CD4-positive, alpha-beta T cell treated with Interleukin-21 for 1 hour (primary cell): ENCODE results near the gene DCHS2.

Experiments used
- DNase-seq: peaks from one replicate; pipeline ENCODE4 v3.0.0-alpha.2; 2020

Gene DCHS2

DNA sequence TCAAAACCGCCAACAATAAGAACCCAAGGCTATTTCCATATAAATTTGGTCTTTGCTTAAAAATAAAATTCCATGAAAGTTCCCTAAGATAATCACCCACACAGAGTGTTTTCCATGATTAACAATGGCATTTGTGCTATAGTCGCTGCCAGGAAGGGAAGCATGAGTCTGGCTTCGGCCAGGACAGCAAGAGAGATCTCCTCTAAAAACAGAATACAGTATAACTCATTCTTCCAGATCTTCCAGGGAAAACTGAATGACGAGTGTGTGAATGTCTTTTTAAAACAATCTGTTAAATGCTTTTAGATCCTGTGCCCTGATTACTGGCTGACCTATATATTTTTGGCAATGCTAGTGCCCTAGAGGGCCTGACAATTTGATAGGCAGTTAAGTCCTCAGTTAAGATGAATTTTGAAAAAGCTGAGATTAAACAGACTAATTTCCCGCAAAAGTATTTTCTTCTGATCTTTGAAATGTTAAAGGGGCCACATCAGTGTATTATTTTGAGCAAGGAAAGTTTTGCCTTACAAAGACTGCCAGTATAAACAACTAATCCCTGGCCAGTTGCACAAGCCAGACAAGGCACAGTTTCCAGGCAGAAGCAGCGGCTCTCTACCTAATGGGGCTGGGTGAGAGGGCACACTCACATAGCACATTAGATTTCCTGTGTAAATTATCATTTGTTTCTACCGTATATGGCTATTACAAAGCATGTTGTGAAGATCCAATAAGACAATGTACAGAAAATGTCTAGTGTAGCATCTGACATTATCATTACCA lies 127.3 kb downstream of the DCHS2 start:
- DNase-seq, result no peak

DNA sequence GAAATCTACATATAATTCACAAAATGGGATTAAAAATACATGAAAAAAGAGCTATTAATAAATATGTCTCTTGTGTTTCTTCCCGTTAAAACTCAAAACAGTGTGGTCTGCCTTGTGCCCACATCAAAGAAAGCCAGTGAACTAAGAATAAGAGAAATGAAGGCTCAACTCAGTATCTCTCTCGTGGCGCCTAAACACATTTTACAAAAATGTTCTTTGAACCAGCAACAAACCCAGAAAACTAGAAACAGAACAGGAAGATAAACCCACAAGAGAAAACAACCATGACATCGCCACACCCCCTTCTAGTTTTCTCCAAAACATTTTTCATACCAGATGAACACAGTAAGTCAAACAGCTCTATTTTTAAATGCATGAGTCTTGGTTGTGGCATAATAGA lies 130.1 kb downstream of the DCHS2 start:
- no peak for DNase-seq

DNA sequence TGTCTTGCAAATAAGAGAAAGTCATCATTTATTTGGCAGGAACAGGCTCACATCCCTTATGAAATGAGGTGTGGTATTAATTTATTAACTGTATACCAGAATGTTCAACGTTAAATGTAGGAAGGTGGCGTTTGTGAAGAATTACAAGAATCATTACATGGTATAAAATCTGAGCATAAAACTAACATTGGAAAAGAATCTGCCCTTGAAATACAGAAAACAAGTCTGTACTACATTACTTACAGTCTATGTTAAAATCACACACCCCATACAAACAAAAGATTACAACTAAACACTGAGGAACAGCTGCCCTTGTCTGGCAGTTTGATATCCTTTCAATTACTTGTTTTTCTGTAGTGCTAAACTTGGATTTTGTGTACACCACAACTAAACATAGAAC lies 131.1 kb downstream of the DCHS2 start:
- DNase-seq, result no peak

DNA sequence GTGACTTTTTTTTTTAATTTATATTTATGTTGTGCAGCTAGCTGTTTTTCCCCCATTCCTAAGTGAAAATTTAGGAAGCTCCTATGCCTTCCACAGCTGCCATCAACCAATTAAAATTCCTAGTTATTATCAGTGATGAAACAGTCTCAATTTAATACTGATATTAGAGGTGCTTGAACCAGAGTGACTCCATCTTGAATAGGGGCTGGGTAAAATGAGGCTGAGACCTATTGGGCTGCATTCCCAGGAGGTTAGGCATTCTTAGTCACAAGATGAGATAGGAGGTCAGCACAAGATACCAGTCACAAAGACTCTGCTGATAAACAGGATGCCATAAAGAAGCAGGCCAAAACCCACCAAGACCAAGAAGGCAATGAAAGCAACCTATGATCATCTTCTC lies 136.7 kb downstream of the DCHS2 start:
- DNase-seq, result no peak

DNA sequence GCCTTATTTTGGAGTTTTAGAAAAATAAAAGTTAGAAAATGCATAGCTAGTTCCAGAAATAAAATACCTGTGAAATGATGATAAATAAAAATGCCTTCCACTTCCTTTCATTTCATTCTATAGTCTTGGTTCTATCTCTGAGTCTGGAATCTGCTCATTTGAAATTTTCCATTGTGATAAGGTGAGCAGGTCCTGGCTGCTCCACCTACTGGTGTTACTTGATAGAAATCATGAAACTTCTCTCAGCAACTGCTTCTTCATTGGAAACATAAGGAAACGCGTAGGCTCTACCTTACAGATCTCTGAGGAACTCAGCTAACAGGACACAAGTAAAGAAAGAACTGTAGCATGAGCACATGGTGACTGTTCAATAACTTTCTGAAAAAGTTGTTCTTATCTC lies 141.8 kb downstream of the DCHS2 start:
- no peak for DNase-seq

DNA sequence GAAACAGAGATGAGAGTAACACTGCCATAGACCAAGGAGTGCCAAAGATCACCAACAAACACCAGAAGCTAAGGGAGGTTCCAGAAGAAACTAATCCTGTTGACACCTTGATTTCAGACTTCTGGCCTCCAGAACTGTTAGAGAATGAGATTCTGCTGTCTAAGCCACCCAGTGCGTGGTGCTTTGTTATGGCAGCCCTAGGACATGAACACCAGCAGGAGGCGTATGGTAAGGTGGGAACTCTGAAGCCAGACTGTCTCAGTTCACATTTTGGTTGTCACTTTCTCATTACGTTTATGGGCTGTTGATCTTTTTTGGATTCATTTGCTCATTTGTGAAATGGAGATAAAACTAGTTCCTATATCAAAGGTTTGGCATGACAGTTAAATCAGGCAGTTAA lies 142.9 kb downstream of the DCHS2 start:
- DNase-seq, result no peak

DNA sequence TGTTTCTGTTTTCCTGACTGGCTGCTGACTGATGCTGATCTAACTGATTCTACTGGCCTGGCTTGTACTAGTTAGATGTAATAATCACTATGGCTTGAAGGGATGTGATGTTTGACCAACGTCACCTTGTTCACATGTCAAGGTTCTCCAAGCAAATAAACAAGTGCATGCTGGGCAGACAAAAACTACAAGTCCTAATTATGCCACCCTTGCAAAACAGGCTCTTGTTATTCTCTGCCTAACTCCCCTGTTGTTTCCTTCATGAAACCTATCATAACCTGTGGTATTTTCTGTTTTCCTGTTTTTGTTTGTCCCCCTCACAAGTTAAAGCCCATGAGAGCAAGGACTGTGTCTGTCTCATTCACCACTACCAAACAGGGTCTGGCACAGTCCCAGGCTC lies 146.2 kb downstream of the DCHS2 start:
- no peak for DNase-seq

DNA sequence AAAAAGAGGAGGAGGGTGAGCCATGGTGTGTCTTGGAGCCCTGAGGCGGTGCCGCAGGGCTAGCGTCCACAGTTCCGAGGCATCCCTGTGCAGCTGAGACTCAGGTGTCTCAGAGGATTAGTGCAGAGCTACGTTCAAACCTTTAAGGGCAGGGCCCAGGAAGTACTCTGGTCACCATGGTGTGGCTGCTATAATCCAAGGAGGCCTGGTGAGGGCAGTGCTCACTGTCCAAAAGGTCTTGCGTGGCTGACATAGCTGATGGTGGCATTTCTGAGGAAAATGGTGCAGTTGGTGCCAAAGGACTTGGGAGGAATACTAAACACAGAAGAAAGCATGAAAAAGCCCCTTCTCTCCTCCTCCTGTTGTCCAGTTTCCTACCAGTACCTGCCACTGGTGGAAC lies 146.9 kb downstream of the DCHS2 start:
- DNase-seq, result no peak

DNA sequence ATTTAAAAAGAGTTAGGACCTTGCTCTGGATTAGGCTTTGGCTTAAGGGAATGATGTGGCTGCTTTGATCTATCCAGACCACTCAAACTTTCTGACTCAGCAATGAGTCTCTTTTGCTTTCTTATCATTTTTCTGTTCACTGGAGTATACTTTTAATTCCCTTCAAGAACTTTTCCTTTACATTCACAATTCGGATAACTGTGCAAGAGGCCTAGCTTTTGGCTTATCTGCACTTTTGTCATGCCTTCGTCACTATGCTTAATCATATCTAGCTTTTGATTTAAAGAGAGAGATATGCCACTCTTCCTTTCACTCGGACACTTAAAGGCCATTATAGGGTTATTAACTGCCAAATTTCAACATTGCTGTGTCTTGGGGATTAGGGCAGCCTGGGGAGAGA lies 147.9 kb downstream of the DCHS2 start:
- DNase-seq, result no peak

DNA sequence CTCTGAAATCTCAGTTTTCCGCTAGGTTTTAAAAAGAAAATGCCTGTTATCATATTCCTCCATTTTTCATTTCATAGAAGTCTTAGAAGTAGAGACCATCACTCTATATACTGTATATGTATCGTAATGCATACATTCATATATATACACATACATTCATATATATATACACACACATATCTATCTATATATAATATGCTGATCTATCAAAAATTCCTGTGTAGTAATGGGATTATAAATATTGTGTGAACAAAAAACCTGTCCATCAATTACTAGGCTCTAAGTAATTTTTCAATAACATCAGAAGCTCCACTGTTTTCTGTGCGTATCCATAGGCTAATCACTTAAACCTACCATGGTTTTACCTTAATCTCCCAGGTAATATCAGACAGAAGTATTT lies 150.2 kb downstream of the DCHS2 start:
- no peak for DNase-seq

DNA sequence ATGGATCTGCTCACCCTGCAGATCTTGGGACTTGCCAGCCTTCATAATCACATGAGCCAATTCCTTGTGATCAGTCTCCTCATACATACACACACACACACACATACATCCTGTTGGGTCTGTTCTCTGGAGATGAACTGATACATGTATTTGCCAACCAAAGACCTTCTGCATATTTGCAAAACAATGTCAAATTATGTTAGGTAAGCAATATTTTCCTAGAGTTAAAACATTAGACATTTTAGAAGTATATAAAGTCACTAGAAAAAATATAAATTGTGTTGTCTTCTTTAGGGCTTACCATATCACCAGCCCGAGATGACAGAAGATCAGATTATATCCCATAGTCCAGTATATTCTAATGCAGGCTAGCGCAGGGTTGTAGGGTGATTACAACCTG lies 156.0 kb downstream of the DCHS2 start:
- no peak for DNase-seq

DNA sequence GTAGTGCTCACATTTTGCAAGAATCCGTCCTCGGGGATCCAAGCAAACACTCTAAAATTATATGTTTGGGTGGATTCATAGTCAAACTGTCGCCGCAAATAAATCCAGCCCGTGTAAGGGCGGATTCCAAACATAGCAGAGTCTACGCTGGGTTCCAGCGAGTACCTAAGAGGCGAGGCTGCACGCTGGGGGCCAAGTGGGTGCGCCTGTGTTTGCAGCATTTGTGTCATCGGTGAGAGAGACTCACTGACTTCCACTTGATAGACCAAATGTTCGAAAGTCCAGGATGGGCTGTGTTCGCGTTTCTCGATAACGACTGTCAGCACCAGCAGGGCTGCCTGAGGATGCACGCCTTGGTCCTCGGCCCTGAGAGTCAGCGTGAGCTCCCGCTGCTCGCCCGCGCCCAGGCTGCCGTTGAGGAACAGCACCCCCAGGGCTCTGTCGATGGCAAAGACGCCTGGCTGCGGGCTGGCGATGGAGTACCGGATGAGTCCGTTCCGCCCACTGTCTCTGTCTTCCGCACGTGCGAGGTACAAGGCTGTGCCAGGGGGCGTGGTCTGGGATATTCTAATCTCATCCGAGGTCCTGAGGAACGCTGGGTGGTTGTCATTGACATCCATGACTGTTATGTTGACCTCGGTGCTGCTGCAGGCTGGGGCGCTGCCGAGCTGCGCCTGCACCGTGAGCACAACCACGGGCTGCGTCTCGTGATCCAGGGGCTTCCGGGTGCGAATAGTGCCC lies 158.7 kb downstream of the DCHS2 start:
- DNase-seq, result peak; percentile 53

DNA sequence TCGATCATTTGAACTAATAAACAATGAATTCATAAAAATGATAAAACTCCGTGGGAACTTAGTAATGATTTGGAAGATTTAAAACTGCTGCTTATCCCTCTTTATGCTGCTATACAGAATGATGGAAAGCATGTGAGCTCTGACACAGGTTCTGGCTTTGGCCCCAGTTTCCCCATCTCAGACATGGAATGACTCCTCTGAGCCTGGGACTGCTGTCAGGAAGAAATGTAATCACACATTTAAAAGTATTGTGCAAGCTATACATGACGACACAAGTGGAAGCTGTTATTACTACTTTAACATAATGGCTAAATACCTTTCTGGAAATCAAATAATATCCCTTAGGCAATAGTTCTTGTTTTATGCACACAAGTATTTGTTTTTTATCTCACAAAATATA lies 161.7 kb downstream of the DCHS2 start:
- no peak for DNase-seq

DNA sequence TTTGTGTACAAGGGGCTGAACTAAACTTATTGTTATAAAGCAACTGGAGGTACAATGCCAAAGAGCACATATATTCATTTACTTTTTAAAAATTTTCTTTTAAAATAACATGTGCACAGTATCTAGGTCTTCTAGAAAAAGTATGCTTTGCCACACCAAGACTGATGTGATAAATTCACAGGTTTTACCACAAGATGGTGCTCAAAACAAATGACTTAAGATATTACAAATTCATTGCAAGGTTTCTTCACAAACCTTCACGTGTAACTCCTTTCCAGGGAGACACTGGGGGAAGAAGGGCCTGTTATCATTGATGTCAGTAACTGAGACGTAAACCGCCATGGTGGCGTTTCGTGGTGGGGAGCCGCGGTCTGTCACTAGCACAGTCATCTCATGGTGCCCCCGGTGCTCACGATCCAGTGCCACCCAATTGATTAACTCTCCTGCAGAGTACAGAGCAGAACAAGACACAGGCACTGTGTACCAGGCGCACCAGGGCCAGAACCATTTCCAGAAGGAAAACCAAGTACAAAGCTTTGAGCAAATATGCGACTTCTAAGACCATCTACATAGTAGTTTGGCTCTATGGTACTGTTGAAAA lies 162.2 kb downstream of the DCHS2 start:
- no peak for DNase-seq

DNA sequence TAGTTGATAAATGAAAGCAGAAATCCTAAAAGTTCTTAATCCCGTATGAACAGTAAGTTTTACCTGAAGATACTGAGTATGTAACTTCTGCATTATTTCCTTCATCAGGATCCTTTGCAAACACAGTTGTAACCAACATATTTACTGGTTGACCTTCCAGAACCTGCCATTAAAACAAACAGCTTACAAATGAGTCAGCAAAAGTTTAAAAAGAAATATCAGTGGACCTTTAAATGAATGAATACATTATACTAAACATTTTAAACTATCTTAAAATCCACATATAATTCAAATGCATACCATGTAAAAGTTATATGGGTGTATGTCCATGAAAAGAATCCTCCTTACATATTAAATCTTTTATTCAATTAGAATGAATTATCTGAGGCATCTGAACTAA lies 163.6 kb downstream of the DCHS2 start:
- DNase-seq, result no peak

DNA sequence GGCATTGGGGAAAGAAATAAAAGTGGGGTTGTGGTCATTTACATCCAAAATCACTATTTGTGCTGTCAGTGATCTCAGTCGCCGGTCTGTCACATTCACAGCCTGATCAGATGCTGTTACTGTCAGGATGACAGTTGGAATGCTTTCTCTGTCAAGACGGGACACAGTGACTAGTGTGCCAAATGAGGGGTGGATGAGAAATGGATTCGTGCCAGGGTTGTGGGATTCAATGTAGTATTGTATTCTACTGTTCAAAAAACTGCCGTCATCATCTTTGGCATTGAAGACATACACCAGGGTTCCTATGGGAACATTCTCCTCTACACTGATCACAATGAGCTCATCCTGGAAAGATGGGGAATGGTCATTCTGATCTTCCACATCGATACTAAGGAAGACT lies 171.1 kb downstream of the DCHS2 start:
- DNase-seq, result no peak

DNA sequence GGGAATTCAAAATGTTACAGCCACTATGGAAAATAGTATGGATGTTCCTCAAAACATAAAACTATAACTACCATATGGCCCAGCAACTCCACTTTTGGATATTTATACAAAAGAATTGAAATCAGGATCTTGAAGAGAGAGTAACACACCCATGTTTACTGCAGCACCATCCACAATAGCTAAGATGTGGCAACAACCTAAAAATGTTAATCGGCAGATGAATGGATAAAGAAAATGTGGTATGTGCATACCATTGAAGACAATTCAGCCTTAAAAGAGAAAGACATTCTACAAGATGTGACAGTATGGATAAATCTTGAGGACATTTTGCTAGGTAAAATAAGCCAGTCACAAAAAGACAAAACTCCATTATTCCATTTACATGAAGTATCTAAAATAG lies 171.9 kb downstream of the DCHS2 start:
- no peak for DNase-seq

DNA sequence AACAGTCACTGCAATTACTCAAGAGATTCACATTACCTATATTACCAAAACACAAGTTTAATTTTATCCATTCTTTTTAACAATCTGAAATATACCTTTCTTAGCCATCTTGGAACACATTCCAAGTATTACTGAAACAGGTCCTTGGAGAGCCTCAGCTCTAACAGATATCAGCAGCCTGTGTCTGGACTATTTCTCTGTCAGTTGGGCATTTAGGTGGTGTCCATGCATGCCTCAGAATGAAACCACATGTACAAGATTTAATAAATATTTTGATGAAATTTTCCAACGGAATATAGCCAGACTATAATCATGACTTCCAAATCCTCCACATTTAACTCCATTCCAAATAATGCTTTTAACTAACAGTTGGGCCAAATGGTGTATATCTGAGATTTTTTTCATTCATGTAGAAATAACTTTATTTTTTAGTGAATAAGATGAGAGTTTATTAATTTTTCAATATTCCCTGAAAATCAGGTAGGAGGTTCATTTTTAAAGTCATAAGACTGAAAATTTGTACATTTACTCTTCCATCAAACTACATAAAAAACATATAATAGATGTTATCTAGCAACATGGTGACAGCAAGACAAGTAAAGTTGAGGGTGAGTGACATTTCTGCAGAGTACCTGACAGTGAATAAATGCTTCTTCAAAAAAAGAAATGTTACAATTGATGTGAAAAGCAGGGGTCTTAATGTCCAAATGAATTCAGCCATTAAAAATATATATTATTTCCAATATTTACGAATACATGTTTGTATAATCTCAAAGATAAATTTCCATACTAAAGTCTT lies 174.2 kb downstream of the DCHS2 start:
- DNase-seq, result no peak

DNA sequence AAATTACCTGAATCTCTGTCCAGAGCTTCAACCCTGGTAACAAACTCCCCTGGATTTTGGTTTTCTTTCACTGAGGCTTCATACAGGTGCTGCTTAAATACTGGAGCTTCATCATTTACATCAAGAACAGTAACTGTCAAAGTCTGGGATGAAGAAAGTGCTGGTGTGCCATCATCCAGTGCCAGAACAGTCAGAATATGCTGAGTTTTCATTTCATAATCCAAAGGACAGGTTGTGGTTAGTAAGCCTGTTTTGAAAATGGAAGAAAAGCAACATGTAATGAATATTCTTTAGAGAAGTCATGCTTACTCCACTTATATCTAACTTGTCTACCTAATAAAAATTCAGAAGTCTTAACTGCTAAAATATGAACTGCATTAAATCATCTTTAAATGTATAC lies 175.9 kb downstream of the DCHS2 start:
- DNase-seq, result no peak

DNA sequence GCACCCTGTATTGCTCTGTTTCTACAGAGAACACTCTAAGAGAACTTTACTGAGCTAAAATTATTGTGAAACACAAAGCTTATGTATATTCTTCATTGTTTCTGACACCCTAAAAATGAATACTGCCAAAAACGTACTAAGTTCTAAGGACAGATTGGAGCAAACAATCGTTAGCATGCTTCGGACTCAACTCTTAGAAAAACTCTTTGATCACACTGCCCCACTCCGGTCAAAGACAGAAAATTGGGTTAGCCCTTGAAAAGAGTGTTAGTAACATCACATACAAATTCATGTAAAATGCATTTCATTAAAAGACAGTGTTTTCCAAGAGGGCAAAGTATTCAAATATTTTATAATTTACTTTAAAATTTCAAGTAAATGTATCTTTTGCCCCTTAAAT lies 177.4 kb downstream of the DCHS2 start:
- DNase-seq, result no peak

DNA sequence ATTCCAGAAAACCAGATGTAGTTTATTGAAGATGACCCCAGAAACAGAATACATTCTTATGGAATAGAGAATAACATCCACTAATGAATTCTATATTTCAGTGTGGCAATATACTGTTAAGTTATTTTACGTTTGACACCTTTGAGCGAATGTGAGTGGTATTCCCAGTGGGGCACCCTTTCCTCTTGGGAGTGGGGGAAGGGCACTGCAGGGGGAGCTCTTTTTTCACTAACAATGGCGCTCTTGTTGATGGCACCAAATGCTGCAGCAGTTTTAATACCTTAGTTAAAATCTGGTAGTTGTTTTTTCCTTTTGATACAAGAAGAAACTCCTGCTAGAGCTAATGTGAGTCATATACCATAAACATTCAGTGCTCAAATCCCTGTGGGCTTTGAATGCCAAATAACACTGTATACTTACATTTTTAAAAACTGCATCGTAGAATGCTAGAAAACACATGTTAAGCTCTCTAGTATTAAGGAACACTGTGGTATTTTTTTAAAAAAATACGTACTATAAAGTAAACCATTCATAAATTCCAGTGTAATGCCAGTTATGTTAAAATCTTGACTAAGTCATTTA lies 178.5 kb downstream of the DCHS2 start:
- DNase-seq, result no peak

DNA sequence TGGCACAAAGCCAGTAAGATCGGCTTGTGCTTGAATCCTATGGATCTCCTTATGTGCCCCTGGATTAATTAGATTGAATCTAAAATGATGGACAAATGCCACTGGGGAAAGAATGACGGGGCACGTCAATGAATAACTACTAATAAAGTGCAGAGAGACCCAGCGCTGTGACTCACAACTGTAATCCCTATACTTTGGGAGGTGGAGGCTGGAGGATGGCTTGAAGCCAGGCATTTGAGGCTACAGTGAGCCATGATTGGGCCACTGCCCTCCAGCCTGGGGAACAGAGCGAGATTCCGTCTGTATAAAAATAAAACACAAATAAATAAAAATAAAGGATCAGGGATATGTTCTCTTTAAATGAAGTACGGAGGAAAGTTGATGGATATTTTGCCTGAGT lies 179.4 kb downstream of the DCHS2 start:
- no peak for DNase-seq

DNA sequence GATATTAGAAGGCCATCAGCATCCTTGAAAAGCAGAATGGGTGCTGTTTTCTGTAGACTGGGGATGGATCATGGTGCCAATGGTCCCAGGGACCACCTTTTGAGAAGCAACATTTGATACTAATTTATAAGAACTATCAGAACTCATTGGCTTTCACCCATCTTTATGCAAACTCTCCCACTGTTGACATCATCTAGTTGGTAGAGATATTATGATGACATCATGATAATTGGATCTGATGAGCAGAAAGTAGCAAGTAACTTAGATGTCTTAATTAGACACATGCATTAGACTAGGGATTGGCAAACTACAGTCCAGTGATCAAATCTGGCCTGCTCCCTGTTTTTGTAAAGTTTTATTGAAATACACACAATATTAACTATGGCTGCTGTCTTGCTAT lies 181.0 kb downstream of the DCHS2 start:
- DNase-seq, result no peak
